HG03060 (cell line): ENCODE results near the gene VWA8.
A peak's percentile ranks its signal among the peaks of the same experiment; 100 is the strongest.
"Not testable (repeated sequence)": the region's sequence is repeated elsewhere in the genome, so short reads cannot be mapped to it uniquely, and the experiment has no call there.

Experiments
- ATAC-seq: cut with Tn5 transposase; IDR thresholded peaks from one replicate; pipeline ENCODE4 v1.9.1; 2021; ENCODE audit warnings: low read depth, moderate number of reproducible peaks; ENCODE audit not compliant: unreplicated experiment

Gene VWA8

DNA sequence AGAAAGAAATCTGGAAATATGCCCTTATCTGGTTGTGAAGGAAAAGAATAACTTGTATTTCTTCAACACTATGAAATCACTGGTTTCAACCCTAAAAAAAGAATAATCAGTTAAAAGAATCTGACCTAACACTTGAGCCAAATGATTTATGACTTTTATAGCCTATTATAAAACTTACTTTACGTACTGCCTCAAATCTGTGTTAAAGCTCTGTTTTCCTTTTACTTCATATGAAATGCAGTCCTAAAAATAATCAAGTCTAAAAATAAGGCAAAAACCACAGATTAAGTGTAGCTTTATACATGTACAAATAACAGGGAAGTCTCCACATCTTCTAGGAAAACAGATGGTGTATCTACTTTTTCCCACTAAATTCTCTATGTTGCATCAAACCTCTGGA, 101.3 kb downstream of the VWA8 start:
- no peak for ATAC-seq

DNA sequence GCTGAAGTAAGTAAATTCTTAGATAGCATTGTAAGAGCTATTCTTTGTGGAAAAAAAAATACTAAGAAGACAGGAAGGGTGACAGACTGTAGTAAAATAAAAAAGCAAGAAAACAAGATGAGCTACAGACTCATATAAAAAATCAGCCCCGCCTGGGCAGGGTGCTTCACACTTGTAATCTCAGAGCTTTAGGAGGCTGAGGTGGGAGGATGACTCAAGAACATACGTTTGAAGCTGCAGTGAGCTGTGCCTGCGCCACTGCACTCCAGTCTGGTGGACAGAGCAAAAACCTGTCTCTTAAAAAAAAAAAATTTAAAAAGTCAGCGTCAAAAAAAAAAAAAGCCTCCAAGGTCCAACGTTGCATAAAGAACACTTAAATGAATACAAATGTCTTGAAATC, 102.1 kb downstream of the VWA8 start:
- ATAC-seq, result no peak

DNA sequence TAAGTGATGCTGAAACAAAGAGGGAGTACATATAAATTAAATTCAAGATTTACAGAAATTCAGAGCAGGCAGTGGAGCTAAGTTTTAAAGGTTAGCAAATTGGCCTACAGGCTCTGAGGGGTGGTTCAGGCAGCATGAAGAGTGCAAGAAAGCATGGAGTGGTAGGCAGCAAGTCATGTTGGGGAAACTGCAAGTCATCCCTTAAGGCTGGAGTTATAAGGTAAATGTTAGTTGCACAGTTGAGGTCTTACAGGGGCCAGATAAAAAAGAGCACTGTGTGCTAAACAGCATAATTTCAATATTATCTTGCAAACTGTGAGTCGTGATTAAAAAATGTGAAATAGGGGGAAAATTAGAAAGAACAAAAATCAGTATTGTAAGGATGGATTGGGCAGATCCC, 106.2 kb downstream of the VWA8 start:
- no peak for ATAC-seq

DNA sequence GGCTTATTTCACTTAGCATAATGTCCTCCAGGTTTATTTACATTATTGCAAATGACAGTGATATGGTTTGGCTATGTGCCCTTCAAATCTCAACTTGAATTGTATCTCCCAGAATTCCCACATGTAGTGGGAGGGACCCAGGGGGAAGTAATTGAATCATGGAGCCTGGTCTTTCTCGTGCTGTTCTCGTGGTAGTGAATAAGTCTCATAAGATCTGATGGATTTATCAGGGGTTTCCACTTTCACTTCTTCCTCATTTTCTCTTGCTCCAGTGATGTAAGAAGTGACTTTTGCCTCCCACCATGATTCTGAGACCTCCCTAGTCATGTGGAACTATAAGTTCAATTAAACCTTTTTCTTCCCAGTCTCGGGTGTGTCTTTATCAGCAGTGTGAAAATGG, 109.6 kb downstream of the VWA8 start:
- ATAC-seq, result no peak

DNA sequence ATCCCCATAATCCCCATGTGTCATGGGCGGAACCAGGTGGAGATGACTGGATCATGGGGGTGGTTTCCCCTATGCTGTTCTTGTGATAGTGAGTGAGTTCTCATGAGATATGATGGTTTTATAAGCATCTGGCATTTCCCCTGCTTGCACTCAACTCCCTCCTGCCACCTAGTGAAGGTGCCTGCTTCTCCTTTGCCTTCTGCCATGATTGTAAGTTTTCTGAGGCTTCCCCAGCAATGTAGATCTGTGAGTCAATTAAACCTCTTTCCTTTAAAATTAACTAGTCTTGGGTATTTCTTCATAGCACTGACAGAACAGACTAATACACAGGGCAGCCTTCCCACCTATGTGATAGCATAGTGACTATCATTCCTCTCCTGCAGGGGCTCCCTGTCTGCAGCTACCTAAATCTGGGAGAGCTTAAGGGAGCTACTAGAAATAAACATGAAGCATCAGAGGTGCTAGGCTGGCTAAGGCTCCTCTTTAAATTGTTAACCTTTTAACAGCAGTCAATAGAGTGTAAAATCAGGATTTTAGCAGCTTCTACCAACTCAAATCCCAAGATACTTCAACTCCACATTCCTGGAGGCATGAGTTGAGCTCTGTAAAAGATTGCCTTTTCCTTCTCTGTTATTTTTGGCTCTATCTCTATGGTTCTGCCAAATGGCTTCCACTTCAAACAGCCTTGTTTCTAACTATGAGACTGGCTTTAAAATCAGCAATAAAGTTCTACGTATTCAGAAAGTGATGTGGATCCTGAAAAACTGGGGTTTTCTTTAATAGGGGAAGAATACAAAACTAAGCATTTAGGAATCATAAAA, 112.3 kb downstream of the VWA8 start:
- ATAC-seq, result no peak

DNA sequence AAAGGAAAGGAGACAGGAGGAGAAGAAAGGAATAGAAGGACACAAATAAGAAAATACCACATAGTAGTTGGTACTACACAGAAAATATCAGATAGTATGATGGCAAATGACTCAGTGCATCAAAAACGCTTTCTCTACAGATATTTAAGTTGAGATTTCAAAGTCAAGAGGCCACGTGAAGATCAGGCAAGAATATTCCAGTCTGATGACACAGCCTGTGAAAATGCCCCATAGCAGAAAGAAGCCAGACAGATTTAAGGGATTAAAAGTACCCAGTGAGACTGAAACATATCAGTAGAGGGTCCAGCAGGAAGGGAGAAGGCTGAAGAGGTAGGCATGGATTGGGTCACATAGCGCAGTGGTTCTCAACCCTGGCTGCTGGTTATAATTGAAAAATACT, 113.7 kb downstream of the VWA8 start:
- no peak for ATAC-seq

DNA sequence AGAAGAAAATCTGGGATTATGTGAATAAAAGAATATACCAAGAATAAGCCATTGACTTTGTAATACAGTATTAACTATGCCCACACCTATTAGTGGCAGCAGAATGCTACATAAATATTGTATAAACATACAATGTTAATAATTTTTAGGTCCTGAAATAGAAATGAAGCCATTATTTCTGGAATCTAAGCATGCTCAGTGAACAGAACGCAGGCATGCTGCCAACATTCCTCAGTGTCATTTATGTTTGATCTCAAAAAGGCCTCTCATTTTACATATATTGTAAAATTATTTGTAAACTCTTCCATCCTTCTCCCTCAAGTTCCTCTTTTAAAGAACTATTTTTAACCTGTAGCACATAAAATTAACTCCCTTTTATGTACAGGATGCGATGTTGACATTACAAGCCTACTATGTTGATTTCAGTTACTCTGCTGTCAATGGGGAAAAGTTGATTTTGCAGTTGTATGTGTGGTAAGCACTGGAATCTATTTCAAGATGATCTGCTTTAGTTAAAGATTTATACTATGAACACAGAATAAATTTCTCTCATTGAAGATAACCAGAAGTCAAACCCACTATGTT, 118.8 kb downstream of the VWA8 start:
- ATAC-seq, result no peak

DNA sequence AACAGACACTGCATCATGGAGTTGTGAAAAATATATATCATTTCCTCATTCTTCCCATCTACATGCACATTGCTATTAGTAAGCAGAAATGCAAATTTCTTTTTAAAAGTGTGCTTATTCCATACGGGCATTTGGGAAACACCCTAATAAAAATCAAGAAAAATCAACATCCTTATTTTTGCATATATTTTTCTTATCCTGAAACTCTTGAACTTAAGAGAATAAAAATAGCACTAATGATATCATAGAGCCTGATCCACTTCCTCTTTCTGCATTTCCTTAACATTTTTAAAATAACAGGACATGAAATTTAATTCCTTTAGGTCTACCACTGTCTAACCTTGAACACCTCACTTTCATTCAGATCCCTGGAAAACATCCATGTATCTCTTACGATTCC, 123.3 kb downstream of the VWA8 start:
- no peak for ATAC-seq

DNA sequence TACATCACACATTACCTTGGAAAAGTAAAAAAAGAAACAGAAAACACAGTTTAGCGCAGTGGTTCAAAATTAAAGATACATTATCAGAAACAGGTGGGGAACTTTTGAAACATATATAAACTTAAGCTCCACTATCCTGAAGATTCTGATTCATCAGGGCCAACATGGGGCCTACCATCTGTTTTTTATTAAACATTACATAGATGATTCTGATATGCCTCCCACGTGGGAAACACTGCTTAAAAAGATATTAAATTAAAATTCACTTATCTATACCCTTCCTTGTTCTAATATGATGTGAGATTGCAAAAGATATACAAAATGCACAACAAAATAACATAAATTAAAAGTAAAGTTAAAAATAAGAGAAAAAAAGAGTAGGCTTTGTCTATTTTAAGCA, 125.0 kb downstream of the VWA8 start:
- ATAC-seq, result no peak

DNA sequence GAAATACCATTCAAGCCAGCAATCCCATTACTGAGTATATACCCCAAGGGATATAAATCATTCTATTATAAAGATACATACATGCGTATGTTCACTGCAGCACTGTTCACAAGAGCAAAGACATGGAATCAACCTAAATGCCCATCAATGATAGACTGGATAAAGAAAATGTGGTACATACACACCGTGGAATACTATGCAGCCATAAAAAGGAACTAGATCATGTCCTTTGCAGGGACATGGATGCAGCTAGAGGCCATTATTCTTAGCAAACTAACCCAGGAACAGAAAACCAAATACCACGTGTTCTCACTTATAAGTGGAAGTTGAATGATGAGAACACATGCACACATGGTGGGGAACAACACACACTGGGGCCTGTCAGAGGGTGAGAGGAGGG, 126.2 kb downstream of the VWA8 start:
- ATAC-seq, result not testable (repeated sequence)

DNA sequence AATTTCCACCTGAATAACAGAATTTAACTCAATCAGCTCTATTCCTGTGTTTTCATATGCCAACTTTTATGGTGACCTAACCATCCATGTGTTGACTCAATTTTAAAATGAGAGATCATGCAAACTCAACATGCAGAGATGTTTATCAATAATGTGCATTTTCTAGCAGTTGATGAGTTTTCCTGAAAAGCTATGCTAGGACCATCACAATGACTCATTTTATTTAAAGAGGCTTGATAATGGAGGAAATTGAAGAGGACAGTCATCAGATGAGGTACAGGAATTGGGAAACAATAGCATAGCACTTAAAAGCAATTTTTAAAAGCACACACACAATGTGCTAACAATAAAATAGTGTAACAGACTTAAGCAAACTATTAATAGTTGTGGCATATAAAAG, 127.1 kb downstream of the VWA8 start:
- no peak for ATAC-seq

DNA sequence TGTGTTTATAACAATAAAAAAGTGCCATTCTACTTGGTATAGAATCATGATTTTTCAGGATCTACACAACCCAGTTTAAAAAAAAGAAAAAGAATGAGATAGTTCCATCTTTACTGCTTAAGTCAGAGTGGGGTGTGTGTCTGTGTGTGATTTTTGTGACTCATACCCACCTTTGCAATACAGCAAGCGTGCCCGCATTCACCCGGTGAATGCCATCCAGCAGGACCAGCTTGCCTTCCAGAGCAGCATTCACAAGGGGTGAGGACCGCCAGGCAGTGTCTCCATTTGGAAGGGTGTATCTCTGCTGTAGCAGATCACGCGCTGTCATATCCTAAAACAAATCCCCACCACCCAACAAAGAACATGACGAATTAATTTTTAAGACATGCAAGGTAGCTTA, 127.7 kb downstream of the VWA8 start:
- no peak for ATAC-seq

DNA sequence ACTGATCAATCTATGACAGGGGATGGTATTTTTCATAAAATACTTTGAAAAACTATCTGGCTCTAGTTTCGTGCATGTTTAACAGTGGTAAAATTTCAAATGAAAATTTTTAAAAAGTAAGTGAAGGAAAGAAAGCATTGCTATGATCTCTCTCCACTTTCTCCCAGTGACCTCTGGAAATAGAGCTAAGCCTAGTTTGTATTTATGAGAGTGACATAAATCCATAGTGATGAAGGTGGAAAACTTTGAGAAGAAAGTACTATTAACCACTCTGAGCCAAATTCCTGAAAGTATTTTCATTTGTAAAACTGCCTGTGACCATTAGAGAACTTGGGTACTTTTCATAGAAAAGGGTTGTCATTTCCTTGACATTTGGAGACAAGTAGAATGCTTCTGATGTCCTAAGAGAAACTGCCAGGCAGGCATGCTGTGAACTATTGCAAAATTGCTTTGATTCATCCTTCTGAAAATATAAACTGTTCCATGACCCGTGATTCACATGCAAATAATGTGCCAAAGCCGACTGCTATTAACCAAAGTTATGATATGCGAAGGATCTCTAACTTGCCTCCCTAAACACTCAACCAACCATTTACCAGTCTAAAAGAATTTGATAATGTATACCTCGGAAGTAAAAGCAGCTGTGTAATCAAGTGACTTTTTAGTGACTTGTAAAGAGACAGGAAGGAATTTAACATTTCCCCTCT, 133.2 kb downstream of the VWA8 start:
- no peak for ATAC-seq

DNA sequence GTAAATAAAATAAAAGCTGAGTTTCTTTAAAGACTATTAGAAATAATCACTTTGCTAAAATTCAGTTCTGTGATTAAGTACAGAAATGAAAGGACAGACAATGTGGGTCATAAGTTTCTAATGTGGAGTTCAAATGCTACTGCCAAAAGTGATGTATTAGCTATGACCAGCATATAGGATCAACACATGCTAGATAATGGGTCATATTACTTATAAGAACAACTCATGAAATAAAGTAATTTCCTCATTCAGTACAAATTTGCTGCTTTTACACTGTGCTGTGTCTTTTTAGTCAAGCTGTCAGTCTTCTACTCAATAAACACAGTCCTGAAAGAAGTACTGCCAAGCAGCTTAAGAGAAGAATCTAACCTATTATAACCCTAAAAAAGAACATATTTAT, 135.2 kb downstream of the VWA8 start:
- ATAC-seq, result no peak

DNA sequence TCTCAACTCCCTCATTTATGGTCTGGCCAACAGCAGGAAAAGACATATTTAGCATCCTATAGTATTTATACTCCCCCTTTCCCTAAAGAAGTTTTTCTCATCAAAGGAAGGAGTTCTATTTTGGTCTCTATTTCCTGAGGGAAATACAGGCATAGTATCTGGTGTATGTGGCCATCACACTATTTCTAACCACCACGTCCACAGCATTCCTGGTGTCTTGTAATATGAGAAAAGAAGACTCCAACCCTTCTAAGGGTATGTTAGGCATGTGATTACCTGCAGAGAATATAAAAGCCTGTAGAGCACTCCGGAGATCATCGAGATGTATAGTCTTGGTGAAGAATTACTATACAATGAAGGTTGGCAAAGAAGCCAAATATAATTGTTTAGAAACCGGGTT, 137.4 kb downstream of the VWA8 start:
- no peak for ATAC-seq

DNA sequence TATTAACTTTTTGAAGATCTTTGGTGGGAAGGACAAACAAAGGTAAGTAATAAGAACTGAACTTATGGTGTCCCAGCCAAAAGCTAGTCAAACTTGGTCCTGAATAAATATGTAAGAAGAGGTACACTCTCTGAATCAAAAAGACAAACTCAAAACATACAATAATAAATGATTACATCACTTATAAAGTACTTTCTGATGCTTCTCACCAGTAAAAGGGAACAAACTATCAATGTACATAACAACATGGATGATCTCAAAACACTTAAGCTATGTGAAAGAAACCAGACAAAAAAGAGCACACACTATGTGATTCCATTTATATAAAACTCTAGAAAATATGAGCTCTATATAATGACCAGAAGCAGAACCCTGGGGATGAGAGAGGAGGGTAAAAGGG, 138.3 kb downstream of the VWA8 start:
- ATAC-seq, result no peak

DNA sequence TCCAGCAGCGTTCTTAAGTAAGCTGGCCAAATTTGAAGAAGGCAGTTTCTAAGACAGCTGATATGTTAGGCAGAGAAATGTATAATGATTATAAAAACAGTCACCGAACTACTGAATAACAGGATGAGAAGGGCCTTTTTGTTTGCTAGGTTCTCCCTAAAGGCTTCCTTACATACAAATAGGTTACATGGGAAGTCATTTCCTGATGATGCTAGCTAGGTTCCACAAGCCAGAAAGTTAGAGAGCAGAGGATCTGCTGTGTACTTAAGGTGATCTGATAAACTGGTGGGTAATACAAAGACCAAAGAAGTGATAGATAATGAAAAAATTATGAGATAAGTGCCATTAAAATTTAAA, 139.7 kb downstream of the VWA8 start:
- ATAC-seq, result no peak

DNA sequence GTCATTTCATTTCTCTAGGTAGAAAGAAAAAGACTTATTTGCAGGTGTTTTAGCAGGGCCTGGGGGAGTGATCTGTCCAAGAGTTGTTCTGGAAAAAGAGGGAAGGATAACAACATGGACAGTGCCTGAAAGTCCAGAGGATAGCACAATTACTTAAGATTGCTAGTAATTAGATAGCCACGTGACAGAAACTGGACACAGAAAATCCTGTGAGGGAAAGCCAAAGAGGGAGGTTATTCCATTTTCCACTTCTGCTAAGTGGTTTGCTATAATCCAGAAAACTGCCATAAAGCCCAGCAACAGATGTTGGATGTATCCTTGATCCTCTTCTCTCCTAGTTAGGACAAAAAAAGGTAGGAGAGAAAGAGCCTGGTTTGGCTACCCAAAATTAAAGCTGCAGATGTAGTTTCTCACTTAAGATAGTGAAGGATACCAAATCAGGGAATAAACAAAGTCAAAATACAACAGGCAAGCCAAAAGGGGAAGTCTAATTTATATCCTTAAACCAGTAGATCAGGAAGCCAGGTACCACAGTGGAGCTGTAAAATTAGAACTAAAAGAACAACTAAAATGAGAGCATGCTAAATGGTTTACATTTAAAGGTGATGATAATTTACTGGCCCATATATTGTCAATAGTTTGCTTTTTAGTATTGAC, 140.2 kb downstream of the VWA8 start:
- no peak for ATAC-seq

DNA sequence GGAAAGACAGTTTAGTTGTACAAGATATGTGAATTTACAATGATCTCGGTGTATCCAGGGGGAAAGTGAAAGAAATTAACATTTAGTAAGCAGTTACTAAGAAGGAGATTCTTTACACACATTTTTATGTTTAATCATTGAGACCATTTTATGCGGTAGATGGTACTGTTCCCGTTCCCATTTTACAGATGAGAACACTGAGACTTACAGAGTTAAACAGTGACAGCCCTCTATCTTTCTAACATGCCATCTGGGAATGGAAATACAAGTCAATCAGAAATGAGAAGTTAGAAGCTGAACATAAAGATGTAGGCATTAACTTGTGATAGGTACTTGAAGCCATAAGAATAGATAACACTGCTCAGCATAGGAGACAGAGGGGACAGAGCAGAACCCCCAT, 144.9 kb downstream of the VWA8 start:
- no peak for ATAC-seq

DNA sequence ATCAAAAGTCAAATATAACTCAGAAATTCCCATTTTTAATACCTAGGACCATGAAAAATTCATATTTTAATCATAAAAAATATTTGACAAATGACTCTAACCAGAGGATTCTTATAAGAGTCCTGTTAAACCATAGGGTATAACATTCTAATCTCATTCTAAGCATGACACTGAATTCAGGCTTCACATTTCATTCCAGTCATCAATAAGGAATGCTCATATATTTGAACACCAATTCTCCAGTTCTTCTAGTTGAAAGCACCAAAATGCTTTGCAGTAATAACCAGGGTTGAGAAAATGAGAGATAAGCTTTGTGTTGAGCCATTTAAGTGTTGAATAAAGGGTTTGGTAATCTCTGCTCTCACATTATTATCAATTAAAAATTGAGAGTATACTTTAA, 147.5 kb downstream of the VWA8 start:
- ATAC-seq, result no peak

DNA sequence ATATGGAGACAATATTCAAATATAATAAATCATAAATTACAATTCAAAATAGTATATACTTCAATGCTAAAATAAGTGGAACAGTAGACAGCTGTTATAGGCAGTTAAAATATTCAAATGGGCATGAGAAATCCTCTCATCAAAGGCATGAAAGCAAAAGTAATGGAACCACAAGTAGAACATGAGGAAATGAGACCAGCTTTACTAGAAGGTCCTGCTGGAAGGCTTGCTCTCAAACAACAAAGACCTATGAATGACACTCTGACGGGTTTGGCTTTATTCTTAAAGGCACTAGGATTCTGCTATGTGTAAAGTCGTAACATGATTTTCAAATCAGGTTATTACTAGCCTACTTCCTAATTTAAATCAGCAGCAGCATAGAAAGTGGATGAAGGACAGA, 148.1 kb downstream of the VWA8 start:
- peak; percentile 52 for ATAC-seq
